Measurements from ENCODE around the gene REELD1.

REELD1 gene

GRCh38 chr4:146236216-146236615, 21.9 kb downstream of the REELD1 start (continued):
- TF ChIP-seq ZNF704 (tag by site-specific recombination; IDR thresholded peaks at IDR 0.05) (no peak), ZNF785 (tag by site-specific recombination; IDR thresholded peaks at IDR 0.05) (no peak), ZNF404 (tag by site-specific recombination; IDR thresholded peaks at IDR 0.05) (no peak)

GRCh38 chr4:146237092-146237491, 22.8 kb downstream of the REELD1 start:
- Histone ChIP-seq H3K27ac (ENCODE audit: extremely low read depth, low read depth, low read length) (no peak overlapping the region), H3K9me3 (ENCODE audit: control insufficient read depth, insufficient read depth, low read depth, low read length) (no peaks in the 10 kb centered on the region), H3K36me3 (ENCODE audit: control insufficient read depth in 2 of 2, insufficient read depth in 1 of 2, low read length in 2 of 2) (no peaks in the 10 kb centered on the region), H3K4me1 (ENCODE audit: control insufficient read depth, insufficient read depth, low read length) (no peaks in the 10 kb centered on the region), H3K4me3 (ENCODE audit: low read depth, low read length) (no peak overlapping the region)
- ChIA-PET POLR2A (no interaction called here), CTCF (interaction anchor here (0.5 to 0.6 kb wide), 2 partner anchors 391 to 689 kb away, joined by 3 to 5 read pairs; no protein-coding TSS in a partner anchor)
- TF ChIP-seq SCRT2 (tag by site-specific recombination; IDR thresholded peaks at IDR 0.05) = no peak
- TF ChIP-seq ZNF140 (tag by site-specific recombination; IDR thresholded peaks at IDR 0.05) = no peak
- TF ChIP-seq KLF1 (tag by site-specific recombination; IDR thresholded peaks at IDR 0.05) = no peak
- no peak for TF ChIP-seq SETDB1 (IDR thresholded peaks at IDR 0.05; ENCODE audit: insufficient read length, low read length)
- TF ChIP-seq ZBTB21 (tag by site-specific recombination; IDR thresholded peaks at IDR 0.05) = no peak
- no peak for TF ChIP-seq ZNF274 (IDR thresholded peaks at IDR 0.05; ENCODE audit: low read length)
- no peak for TF ChIP-seq ZNF274 (tag by site-specific recombination; IDR thresholded peaks at IDR 0.05; ENCODE audit: borderline replicate concordance)
- TF ChIP-seq ZBTB1 (tag by site-specific recombination; IDR thresholded peaks at IDR 0.05) = no peak
- no peak for TF ChIP-seq ZNF621 (tag by site-specific recombination; IDR thresholded peaks at IDR 0.05)
- no peak for TF ChIP-seq ZNF544 (tag by site-specific recombination; IDR thresholded peaks at IDR 0.05)
- no peak for TF ChIP-seq ZNF639 (tag by site-specific recombination; IDR thresholded peaks at IDR 0.05)
- TF ChIP-seq PRDM1 (tag by site-specific recombination; IDR thresholded peaks at IDR 0.05) = no peak

GRCh38 chr4:146238107-146238506, 23.8 kb downstream of the REELD1 start:
- CTCF ChIA-PET = interaction anchor here (0.5 to 0.7 kb wide), 2 partner anchors 139 to 199 kb away, joined by 3 to 4 read pairs; no protein-coding TSS in a partner anchor
- Histone ChIP-seq H3K4me1 (ENCODE audit: control insufficient read depth, insufficient read depth, low read length) (no peaks in the 10 kb centered on the region), H3K36me3 (ENCODE audit: control insufficient read depth in 2 of 2, insufficient read depth in 1 of 2, low read length in 2 of 2) (no peaks in the 10 kb centered on the region), H3K27ac (ENCODE audit: extremely low read depth, low read depth, low read length) (no peak overlapping the region), H3K9me3 (ENCODE audit: control insufficient read depth, insufficient read depth, low read depth, low read length) (no peaks in the 10 kb centered on the region), H3K4me3 (ENCODE audit: low read depth, low read length) (no peak overlapping the region)
- no peak for TF ChIP-seq TSHZ1 (tag by site-specific recombination; IDR thresholded peaks at IDR 0.05; ENCODE audit: borderline replicate concordance)
- no peak for TF ChIP-seq ZSCAN23 (tag by site-specific recombination; IDR thresholded peaks at IDR 0.05)
- TF ChIP-seq ZNF362 (tag by site-specific recombination; IDR thresholded peaks at IDR 0.05) = no peak
- no peak for TF ChIP-seq ZNF654 (tag by site-specific recombination; IDR thresholded peaks at IDR 0.05; ENCODE audit: low read depth)
- no peak for TF ChIP-seq ZNF19 (tag by site-specific recombination; IDR thresholded peaks at IDR 0.05; ENCODE audit: low read depth)
- no peak for TF ChIP-seq ZNF558 (tag by site-specific recombination; IDR thresholded peaks at IDR 0.05)
- no peak for TF ChIP-seq ZBTB1 (tag by site-specific recombination; IDR thresholded peaks at IDR 0.05)
- TF ChIP-seq ZNF121 (tag by site-specific recombination; IDR thresholded peaks at IDR 0.05) = no peak
- no peak for TF ChIP-seq ZNF580 (tag by site-specific recombination; IDR thresholded peaks at IDR 0.05)
- TF ChIP-seq ZNF514 (tag by site-specific recombination; IDR thresholded peaks at IDR 0.05) = no peak
- POLR2A ChIA-PET = no interaction called here
